Stimulated activated CD8-positive, alpha-beta memory T cell treated with anti-CD3 and anti-CD28 coated beads, Interleukin-4, amount 100 ng/mL, for 24 hours (primary cell): ENCODE data around the gene ZNF790.
"Not testable (repeated sequence)": the region's sequence is repeated elsewhere in the genome, so short reads cannot be mapped to it uniquely, and the experiment has no call there.

Experiments used
- DNase-seq: peaks from one replicate; pipeline ENCODE4 v3.0.0-alpha.2; 2020; ENCODE audit warnings: low read depth

Gene ZNF790

DNA sequence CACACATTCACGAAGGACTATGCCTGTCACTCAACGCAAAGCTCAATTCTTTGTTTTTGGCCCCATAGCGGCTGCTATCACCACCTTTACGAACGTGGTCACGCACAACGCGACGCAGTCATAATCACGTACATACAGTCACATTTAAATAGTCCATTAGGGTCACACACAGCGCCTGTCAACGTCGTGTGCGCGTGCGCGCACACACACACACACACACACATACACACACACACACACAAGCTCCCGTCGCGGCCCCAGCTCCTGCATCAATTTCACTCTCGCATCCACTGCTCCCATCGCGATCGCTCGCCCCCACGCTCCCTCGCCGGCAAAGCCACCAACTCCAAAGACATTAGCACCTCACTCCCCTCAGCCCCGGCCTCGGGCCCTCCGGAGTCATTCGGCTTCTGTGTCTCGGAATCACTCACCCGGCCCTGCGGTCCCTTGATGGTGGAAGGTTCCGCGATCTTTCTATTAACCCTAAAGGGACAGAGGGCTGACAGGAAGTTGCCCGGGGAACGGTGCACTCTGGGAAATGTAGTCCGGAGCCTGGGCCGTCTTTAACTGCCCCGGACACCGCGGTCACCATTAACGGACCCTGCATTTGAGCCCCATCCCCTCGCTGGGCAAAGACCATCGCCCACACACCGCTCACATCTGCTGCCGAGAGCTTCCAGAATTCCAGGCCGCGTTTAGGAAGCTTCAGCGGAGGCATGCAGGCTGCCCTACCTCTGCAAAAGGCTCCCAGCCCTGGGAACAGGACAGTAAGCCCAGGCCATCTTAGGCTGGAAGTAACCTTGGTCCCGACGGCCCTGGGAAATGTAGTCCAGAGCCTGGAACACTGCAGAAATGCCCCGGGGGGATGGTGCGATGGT lies at the start of gene ZNF790:
TSS of gene ZNF790 (minus strand) at position 482 of the 878 bp plus-strand sequence. CDS start 12,768 bp downstream, outside the sequence.
- peak; percentile 69 for DNase-seq

DNA sequence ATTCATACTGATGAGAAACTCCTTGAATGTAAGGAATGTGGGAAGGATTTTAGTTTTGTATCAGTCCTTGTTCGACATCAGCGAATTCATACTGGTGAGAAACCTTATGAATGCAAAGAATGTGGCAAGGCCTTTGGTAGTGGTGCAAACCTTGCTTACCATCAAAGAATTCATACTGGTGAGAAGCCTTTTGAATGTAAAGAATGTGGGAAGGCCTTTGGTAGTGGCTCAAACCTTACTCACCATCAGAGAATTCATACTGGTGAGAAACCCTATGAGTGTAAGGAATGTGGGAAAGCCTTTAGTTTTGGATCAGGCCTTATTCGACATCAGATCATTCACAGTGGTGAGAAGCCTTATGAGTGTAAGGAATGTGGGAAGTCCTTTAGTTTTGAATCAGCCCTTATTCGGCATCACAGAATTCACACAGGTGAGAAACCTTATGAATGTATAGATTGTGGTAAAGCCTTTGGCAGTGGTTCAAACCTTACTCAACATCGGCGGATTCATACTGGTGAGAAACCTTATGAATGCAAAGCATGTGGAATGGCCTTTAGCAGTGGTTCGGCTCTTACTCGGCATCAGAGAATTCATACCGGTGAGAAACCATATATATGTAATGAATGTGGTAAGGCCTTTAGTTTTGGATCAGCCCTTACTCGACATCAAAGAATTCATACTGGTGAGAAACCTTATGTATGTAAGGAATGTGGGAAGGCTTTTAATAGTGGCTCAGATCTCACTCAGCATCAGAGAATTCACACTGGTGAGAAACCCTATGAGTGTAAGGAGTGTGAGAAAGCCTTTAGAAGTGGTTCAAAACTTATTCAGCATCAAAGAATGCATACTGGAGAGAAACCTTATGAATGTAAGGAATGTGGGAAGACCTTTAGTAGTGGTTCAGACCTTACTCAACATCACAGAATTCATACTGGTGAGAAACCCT lies 39.1 kb upstream of the ZNF790 start:
- no peak for DNase-seq

DNA sequence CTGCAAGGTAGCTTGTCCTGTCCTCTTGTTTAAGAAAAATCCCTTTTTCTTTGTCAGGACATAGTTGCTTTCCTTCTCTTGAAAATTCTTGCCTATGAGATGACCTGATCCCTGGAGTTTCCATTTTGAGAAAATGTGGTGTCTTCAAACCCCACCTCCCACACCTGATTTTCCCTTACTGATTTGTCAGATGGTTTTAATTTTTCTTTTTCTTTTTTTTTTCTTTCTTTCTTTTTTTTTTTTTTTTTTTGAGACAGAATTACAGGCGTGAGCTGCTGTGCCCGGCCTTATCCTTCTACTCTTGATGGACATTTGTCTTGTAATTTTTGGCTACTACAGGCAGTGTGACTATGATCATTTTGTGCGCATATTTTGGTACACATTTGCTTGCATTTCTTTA lies 13.7 kb upstream of the ZNF790 start:
- no peak for DNase-seq

DNA sequence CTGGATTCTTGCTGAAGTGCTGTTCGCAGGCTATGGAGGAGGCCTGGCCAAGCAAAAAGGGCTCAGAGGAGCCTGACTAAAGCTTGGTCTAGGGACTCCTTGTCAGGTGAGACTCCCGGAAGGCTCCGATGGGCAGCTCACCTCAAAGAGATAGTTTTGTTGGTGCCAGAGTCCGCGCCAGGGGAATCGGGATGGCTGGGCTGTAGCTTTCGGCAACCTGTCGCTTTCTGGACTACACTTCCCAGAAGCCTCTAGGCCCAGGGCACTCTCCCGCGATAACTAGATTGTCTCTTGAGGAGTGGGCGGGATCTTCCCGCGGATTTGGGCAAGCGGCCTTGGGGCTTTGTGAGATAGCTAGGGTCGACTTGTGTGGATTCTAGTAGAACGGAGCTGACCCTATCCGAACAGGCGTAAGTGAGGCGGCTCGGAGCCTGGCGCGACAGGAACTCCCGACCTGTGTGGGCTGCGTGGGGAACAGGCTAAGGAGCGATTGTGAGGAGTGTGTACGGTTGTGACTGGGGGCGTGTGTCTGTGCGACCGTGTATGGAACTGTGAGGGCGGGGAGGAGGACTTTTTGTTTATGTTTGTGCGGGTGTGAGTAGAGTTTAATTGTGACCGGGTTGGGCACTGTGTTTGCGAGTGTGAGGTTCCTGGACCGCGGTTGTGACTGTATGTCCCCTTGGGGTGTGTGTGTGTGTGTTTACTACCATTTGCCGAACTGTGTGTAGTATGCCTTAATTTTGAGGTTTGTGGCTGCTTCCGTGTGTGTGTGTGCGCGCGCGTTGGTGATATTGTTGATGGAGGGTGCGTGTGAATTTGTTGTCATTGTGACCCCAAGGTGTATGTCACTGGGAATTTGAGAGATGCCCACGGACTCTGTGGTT lies 12.6 kb upstream of the ZNF790 start, which contains the start of gene ZNF345:
TSS of gene ZNF345 (plus strand) at position 318 of the 884 bp plus-strand sequence. CDS start 25,955 bp downstream, outside the sequence.
- peak; percentile 74 for DNase-seq

DNA sequence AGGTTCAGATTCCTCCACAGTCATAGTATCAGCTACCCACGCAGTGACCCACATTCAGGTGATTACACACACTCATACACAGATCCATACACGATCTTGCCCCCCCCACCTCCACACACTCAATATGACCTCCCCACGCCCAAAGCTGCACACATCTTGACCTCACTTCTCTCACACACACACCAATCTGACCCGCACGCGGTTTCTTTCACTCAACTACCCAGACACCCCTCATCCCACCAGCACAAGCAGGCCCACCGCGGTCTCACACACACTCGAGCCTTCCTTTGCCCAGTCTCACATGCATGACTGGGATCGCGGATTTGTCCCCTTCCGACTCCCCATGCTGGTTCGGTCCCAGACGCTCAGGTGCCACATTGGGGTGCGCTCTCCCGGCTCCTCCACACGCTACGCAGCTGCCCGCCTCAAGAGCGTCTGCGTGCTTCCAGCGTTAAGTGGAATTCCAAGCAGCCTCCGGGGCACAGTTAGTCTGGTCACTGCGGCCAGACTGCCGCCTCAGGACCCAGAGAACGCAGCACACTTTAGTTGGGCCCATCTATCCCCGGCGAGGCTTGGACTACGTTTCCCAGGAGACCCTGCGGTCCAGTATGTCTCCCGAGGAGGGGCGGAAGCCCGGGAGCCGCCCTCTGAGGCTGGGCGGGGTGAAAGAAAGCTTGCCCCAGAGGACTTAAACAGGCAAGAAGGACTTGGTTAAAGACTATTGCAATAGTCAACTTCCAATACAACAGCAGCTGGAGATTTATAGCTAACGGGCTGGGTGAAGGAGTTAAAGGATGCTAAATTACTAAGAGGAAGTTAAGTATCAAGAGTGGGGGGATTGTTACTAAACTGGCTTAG lies 11.7 kb upstream of the ZNF790 start:
- DNase-seq: peak; percentile 85

DNA sequence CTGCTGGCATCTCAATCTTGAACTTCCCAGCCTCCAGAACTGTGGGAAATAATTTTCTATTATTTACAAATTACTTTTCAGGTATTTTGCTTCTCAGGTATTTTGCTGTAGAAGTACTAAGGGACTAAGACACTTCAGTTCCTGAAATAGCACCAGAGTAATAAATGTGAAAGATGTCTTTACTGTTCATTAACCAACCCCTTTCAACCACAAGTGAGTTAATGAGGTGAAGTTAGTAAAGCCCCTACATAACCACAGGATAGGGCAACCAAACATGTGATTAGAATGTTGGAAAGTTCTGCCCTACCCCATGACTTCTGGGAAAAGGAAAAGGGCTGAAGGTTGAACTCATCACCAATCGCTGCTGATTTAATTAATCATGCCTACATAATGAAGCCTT lies 9.8 kb upstream of the ZNF790 start:
- no peak for DNase-seq

DNA sequence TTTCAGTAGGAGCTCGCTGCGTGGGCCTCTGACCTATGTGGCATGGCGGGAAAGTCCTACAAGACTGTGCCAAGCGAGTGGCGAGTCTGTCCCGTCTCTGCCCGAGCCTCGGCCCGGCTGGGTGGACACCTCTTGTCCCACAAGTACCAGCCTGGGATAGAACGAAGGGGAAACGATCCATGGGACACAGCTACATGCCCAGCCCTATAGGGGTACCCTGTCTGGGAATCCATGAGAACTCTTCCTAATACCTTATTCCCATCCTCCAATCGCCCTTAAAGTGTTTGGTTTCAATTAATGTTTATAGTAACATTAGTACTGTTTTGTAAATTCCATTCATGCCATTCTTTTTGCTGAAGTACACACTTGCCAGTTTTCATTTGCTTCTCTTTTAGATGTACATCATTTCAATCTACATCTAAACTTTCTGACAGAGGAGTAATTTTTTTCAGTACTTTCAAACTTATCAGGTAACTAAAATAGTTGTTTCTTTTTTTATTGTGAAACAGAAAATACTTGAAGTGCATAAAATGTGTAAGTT lies 667 bp upstream of the ZNF790 start:
- no peak for DNase-seq

DNA sequence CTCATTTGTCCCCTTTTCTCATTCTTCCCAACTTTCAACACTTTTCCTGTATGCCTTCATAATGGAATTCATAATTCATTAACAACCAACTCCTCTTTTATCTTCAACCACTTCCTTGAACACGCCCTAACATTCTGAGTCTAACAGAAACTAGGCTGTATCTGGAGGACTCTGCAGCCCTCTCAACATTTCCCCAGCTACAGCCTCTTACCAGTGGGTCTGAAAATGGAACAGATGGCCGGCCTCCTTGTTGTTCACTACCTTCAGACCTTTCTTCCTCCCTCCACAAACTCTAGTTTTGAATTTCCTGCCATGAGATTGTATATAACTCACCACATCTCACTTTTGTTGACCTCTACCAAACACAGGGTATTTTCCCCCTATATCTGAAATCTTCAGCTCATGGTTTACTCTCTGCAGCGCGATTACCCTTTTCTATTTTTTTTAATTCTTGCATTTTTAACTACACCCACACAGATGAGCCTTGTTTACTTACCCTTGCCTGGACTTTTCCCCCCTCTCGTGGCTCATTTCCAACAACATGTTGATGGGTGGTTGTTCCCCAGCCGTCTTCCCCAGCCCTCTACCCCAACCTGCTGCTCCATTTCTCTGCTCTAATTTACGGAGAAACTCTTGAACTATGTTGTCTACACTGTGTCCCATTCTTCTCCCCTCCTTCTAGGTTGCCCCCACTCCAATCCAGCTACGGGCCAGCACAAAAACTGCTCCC lies 846 bp downstream of the ZNF790 start:
- no peak for DNase-seq

DNA sequence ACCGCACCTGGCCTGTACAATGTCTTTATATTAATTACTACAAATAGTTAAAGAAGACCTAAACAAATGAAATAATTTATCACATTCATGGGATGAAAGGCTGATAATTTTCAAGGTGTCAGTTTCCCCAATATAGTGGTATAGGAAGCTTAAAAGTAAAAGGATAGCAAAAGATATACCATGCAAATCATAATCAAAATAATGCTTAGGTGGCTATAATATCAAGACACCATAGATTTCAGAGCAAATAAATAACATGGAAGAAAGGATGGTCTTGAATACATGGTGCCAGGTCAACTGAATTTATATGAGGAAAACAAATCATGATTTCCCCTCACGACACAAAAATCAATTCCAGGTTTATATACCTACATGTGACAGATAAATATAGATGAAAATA lies 4.8 kb downstream of the ZNF790 start:
- DNase-seq: no peak

DNA sequence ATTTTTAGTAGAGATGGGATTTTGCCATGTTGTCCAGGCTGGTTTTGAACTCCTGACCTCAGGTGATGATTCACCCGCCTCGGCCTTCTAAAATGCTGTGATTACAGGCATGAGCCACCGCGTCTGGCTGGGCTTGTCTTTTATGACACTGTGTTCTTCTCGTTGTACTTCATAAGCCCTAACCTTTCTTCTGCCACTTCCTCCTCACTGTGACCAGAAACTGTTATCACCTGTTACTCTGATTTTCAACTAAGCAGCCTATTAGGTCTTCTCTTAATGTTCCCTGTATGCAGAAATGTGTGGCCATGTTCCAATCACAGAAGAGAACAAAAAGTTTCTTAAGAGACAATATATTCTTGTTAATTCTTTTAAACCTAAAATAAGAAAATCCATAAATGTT lies 16.4 kb downstream of the ZNF790 start:
- no peak for DNase-seq

DNA sequence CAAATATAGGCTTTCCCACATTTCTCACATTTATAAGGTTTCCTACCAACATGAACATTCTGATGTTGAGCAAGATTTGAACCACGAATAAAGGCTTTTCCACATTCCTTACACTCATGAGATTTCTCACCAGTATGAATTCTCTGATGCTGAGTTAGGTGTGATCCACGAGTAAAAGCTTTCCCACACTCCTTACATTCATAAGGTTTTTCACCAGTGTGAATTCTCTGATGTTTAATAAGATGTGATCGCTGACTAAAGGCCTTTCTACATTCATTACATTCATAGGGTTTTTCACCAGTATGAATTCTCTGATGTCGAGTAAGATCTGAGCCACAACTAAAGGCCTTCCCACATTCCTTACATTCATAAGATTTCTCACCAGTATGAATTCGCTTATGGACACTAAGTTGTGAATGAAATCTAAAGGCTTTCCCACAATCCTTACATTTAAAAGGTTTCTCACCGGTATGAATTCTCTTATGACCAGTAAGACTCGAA lies 19.0 kb downstream of the ZNF790 start:
- DNase-seq: no peak

DNA sequence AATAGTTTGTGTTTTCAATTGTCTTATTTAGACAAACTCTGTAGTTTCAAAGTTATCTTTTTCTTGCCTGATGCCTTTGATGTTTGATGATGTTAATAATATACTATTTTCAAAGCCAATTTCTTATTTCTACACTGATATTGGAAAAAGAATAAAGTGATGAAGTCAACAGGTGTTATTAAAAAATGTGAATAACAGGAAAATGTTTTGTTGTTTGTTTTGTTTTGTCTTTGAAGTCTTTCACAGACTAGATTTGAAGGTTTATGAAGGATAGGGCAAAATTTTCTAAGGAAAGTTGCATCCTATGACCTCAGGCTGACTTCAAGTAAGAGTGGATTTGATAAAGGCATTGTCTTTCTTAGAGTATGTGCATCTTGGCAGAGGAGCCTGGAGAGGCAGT lies 31.2 kb downstream of the ZNF790 start:
- DNase-seq: no peak

DNA sequence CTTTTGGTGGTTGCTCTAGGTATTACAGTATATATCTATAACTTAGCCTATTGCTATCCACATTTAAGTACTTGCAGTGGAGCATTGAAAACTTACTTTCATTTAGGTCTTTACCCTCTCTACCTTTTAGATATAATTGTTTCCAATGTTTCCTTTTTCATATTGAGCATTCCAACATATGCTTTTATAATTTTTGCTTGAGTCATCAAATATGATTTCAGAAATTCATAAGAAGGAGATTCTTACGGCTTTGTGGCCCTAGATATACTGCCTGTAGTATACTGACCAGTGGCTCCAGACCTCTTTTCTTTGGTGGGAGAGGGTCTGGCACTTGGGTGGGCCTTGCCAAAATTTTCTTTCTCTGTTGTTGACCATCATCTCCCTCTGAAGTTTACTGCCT lies 32.8 kb downstream of the ZNF790 start:
- no peak for DNase-seq

DNA sequence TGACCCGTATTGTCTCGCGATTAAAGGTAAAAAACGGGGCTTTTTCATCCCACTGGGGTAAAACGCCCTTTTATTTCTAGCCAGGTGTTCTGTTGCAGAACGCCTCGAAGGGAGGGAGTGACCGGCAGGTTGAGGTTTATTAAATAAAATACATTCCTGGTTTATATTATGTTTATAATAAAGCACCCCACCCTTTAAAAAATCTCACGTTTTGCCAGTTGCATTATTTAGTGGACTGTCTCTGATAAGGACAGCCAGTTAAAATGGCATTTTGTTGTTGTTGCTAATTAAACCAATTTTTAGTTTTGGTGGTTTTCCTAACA lies 40.4 kb downstream of the ZNF790 start:
- no peak for DNase-seq

DNA sequence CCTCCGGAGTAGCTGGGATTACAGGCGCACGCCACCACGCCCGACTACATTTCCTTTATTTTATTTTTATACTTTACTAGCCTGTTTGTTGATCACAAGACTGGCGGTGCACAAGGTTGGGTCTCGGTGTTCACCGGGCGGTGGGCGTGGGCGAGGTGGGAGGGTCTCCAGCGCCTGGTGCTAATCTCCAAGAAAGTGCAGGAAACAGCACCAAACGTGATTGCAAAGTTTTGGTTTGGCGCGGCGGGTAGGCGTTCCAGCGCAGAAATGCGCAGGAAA lies 41.5 kb downstream of the ZNF790 start:
- DNase-seq: no peak

DNA sequence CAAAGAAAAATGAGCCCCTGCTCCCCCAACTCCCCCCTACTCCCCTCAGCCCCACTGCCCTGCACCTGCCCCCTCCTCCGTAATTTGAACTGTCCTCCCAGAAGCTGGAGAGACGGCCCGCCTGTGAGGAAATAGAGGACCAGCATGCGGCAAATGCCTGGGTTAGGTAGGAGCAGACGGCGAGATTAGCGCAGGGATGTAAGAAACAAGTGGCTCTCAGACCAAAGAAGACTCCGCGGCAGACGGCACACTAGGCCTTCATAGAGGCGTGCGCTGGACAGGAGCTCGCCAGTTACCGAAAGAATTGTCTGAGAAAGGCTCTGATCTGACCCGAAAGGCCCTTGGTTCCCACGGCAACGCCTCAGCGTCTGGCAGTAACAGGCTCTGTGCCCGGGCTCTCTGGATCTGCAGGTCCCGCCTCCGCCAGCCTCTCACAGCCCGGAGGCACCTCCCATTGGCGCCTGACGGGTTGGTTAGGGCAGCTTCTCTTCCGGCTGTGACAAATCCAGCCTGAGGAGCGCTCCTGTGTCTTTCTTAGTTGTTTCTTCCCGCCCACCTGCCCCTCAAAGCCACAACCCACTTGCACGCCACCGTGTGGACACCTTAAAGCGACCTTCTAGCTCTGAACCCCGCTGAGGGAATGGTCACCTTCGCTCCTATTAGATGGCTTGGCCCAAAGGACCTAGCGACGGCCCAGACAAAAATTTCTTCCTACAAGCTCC lies 46.6 kb downstream of the ZNF790 start:
- DNase-seq: not testable (repeated sequence)

DNA sequence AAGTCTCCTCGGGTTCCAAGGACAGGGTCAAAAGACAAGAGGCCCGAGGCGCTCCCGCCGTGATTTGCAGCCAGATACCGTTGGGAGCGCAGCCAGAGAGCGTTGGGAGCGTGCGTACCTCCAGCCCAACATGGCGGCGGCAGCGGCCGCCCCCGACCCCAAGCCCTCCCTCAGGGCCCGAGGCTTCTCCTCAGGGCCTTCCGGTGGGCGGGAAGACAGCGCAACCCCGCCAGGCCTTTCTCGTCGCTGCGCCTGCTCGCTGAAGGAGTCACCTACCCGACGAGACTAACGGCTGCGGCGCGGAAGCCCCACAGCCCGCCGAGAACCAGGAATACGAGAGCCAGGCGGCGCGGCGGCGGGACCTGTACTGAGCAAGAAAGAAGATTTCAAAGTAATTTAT lies 62.4 kb downstream of the ZNF790 start:
- DNase-seq: no peak

DNA sequence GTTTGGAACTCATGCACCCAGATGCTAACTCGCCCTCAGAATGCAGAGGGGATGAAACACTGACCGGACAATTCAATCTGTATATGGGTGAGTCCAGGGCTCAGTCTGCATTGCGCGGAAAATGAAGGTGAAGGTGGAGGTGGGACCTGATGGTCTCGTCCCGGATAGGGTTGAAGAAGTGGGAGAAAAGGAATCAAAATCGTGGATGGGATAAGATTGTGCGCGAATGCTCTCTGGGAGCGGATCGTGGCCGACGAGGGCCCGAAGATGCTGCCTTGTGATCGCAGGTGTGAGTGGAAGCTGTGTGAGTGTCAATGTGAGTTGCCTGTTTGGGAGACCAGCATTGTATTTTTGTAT lies 65.0 kb downstream of the ZNF790 start:
- DNase-seq: no peak
